ENCODE results near the gene SCAI.
A peak's percentile ranks its signal among the peaks of the same experiment; 100 is the strongest.
"Not testable (repeated sequence)": the region's sequence is repeated elsewhere in the genome, so short reads cannot be mapped to it uniquely, and the experiment has no call there.

Gene SCAI

DNA sequence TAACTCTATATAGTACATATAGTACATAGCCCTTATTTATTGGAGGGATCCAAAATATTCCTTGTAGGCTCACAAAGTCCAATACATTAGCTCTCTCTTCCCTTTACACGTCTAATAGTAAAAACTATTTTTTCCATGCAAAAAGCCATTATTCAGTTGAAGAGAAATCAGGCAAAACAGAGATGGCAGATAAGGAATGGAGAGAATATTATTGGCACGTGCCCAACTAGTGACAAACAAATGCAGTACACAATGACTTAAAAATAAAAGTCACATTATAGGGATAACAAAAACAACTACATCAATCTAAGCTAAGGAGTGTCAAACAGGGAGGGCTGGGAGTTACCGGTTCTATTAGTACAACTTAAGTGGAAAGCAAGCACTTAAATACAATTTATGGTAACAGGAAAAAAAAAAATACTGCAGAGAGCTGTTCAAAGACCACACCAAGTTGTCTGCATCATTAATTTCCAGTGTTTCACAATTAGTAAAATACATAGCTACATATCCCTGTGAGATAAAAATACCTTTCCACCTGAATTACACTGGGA lies 4.1 kb upstream of the SCAI start:
- no peak for DNase-seq

DNA sequence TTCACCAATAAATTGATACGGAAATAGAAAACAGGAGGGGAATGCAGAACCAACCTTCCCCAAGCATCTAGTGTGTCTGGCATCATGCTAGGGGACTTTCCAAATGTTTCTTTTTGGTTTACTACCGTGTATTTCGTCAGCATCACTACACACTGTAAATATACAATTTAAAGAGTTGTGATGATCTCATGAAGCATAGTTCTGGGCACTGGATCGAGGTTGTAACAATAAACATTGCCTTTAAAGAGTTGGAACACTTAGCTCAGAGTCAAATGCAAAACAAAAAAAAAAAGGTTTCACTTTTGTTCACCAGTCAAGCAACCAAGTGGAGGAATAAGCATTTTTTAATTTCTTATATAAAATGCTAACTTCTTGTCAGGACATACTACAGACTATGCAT lies 2.9 kb upstream of the SCAI start:
- DNase-seq, result peak; percentile 31

GRCh38 chr9:125145425-125145824 lies 2.1 kb upstream of the SCAI start:
- DNase-seq, result no peak

DNA sequence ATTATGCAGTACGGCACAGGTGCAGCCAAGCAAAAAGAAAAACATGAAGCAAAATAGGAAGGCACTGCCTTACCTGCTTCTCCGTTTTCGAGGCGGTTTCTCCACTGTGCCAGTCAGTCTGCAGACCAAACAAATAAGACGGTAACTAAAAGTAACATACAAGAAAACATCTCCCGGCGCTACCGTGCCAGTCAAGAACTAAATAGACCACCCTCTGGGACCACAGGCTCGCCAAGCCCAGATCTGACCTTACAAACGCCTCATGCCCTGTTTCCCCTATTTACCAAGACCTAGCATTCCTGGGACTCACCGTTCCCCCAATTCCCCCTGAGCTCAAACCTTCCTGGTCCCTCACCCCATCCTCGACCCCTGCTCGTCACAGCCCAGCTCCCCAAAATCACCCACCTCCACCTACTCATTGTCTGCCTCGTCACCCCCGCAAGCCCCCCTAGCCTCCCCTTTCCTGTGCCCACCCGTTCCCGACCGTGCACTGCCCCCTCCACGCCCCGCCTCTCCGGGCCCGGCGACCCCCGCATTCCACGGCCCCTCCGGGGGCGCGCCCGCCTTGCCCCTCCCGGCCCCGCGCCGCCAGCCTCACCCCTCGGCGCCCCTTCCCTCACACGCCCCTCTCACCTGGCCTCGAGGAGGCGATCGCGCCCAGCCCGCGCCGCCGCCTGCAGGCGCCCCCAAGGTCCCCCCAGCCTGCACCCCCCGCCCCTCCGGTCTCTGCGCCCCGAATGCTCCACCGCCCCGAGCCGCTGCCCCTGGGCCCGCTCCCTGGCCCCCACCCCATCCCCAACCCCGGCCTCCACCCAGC lies 560 bp downstream of the SCAI start:
- no peak for DNase-seq

GRCh38 chr9:125141751-125142150 lies 1.6 kb downstream of the SCAI start:
- DNase-seq, result no peak

GRCh38 chr9:125141251-125141650 lies 2.1 kb downstream of the SCAI start:
- DNase-seq, result peak; percentile 56

- no peak for DNase-seq
Measured at GRCh38 chr9:125140576-125140975, 2.8 kb downstream of the SCAI start.

DNA sequence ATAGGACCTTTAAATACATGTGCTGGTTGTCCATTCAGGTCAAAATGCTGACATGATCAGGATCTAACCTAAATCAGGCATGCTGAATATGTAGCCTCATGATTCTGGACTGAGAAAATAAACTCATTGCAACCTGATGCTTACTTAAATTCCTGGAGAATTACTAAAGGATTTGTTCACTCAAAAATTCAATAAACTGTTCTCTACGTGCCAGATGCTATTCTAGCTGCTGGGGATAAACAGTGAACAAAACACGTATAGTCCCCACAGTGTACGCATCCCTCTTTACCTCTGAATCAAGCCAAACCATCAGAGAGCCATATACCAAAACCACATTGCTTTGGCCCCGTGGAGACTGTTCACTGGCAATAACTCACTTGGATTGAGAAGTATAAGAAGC lies 6.1 kb downstream of the SCAI start:
- DNase-seq, result peak; percentile 80

- no peak for DNase-seq
Measured at GRCh38 chr9:125134976-125135375, 8.4 kb downstream of the SCAI start.

DNA sequence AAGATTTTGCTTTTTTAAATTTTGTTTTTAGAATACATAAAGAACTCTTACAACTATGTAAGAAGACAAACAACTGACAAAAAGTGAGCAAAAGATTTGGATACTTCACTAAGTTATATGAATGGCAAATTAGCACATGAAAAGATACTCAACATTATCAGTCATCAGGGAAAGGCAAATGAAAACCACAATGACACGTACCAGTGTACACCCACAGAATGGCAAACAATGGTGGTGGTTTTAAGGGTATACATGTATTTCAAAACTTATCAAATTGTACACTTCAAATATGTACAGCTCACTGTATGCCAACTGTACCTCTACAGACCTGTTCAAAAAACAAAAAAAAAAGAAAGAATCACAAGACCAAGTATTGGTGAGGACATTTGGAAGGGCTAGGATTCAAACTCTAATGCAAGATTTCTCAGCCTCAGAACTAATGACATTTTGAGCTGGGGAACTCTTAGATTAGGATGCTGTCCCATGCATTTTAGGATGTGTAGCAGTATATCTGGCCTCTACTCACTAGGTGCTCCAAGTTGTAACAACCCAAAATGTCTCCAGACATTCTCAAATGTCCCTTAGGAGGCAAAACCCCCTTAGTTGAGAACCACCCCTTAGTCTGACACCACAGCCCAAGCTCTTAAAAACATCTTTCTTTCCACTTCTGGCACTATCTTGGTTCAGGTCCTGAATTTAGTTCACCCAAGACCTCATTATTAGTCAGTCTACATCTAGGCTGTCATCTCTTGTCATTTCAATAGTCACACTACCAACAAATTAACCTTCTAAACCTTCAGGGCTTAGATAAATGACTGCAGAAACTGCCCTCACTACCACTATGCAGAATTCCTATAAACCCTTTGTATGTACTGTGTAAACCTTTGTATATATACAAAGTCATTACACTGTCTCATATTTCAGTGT lies 9.7 kb downstream of the SCAI start:
- no peak for DNase-seq

DNA sequence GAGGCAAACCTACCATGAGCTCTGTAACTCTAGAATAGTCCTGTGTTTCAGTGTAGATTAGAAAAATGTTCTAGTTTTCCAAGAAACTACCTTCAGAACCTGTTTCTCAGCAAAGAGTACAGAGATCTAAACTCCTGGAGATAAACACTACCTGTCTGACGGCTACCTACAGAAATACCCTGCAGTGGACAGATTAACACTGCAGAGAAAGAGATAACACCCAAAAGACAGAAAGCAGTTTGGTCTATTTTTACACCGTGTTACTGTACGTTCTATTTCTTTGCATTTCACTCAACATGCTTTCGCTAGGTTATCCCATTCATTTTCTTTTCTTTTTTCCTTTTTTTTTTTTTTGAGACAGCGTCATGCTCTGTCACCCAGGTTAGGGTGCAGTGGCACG lies 11.6 kb downstream of the SCAI start:
- DNase-seq, result no peak

- DNase-seq, result peak; percentile 100
Measured at GRCh38 chr9:125126019-125126746, 17.1 kb downstream of the SCAI start.

DNA sequence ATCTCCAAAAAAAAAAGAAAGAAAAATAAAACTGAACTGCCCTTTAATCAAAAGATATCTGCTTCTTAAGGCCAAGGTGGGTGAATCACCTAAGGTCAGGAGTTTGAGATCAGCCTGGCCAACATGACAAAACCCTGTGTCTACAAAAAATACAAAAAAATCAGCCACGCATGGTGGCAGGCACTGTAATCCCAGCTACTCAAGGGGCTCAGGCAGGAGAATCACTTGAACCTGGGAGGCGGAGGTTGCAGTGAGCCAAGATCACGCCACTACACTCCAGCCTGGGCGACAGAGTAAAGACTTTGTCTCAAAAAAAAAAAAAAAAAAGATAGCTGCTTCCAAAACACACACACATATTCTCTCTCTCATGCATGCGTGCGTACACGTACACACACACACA lies 17.8 kb downstream of the SCAI start:
- no peak for DNase-seq

- no peak for DNase-seq
Measured at GRCh38 chr9:125121146-125121545, 22.2 kb downstream of the SCAI start.

GRCh38 chr9:125119643-125120286 lies 23.6 kb downstream of the SCAI start:
- DNase-seq, result peak; percentile 53

GRCh38 chr9:125118696-125119095 lies 24.6 kb downstream of the SCAI start:
- DNase-seq, result not testable (repeated sequence)

DNA sequence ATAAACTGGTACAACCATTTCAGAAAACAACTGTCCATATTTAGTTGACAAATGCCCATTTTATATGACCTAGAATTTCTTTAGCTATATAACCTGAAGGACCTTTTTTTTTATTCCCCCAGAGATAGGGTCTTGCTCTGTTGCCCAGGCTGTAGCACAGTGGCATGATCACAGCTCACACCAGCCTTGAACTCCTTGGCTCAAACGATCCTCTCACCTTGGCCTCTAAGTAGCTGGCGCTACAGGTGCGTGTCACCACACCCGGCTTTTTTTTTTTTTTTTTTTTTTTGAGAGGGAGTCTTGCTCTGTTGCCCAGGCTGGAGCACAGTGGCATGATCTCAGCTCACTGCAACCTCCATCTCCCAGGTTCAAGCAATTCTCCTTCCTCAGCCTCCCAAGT lies 28.8 kb downstream of the SCAI start:
- DNase-seq, result not testable (repeated sequence)

DNA sequence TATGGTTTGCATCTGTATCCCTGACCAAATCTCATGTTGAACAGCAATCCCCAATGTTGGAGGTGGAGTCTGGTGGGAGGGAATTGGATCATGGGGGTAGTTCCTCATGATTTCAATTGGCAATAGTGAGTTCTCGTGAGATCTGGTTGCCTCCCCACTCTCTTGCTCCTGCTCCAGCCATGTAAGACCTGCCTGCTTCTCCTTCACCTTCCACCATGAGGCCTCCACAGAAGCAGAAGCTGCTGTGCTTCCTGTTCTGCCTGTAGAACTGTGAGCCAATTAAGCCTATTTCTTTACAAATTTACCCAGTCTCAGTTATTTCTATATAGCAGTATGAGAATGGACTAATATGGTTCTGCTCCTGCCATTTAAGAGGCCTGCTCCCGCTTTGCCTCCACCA lies 32.9 kb downstream of the SCAI start:
- DNase-seq, result no peak

- not testable (repeated sequence) for DNase-seq
Measured at GRCh38 chr9:125108541-125108940, 34.8 kb downstream of the SCAI start.

- DNase-seq, result peak; percentile 79
Measured at GRCh38 chr9:125106285-125106893, 36.9 kb downstream of the SCAI start.

GRCh38 chr9:125103770-125104460 lies 39.4 kb downstream of the SCAI start:
- no peak for DNase-seq

All from fibroblast of skin of right quadriceps (primary cell).